HepG2 (cell line): ENCODE data around the gene TTBK1. TPM values are rescaled to one million over a fixed set of nuclear protein-coding genes. Genes with fewer than 3 reads are reported as not detected.
A peak's percentile ranks its signal among the peaks of the same experiment; 100 is the strongest.

ENCODE experiments used
- ARNTL ChIP-seq: sonication (generic); formaldehyde crosslinking; IDR thresholded peaks from 2 replicates; pipeline ENCODE4 v1.4.0; 2020; ENCODE audit warnings: mild to moderate bottlenecking, missing genetic modification reagents
- GABPB1 ChIP-seq: IDR thresholded peaks from 2 replicates; pipeline ENCODE4 v1.6.1; 2016; ENCODE audit warnings: mild to moderate bottlenecking, missing genetic modification reagents, moderate library complexity, missing compliant biosample characterization
- GATA4 ChIP-seq: sonication (generic); IDR thresholded peaks from 2 replicates; pipeline ENCODE4 v1.6.1; 2016; ENCODE audit warnings: antibody characterized with exemption, low read depth, borderline replicate concordance
- KAT8 ChIP-seq: IDR thresholded peaks from 2 replicates; pipeline ENCODE4 v1.6.1; 2016; ENCODE audit warnings: missing genetic modification reagents, missing compliant biosample characterization
- NKX3-1 ChIP-seq: sonication (generic); formaldehyde crosslinking; IDR thresholded peaks from 2 replicates; pipeline ENCODE4 v1.5.0; 2020; ENCODE audit warnings: missing genetic modification reagents
- PAXIP1 ChIP-seq: sonication (generic); formaldehyde crosslinking; conservative IDR thresholded peaks from 2 replicates; pipeline ENCODE4 v1.4.0; 2020; ENCODE audit warnings: mild to moderate bottlenecking, missing genetic modification reagents, moderate library complexity
- SMAD9 ChIP-seq: sonication (generic); formaldehyde crosslinking; IDR thresholded peaks from 2 replicates; pipeline ENCODE4 v1.5.1; 2020; ENCODE audit warnings: mild to moderate bottlenecking, missing genetic modification reagents
- SMYD3 ChIP-seq: sonication (generic); formaldehyde crosslinking; IDR thresholded peaks from 2 replicates; pipeline ENCODE4 v1.8.1; 2023; ENCODE audit warnings: mild to moderate bottlenecking, missing genetic modification reagents
- SNRNP70 ChIP-seq: fragments of 200-400 bp; formaldehyde crosslinking; IDR thresholded peaks from 2 replicates; pipeline ENCODE4 v1.6.1; 2017; ENCODE audit warnings: mild to moderate bottlenecking, low read depth, low read length, moderate library complexity
- SOX5 ChIP-seq: IDR thresholded peaks from 2 replicates; pipeline ENCODE4 v1.6.1; 2016; ENCODE audit warnings: borderline replicate concordance
- STAG1 ChIP-seq: sonication (generic); formaldehyde crosslinking; IDR thresholded peaks from 2 replicates; pipeline ENCODE4 v1.4.0; 2020; ENCODE audit warnings: missing genetic modification reagents
- TCF12 ChIP-seq, 2 experiments: fragments of 450-650 bp in 1 of 2; sonication (generic) in 1 of 2; formaldehyde crosslinking in 1 of 2; IDR thresholded peaks; 2 replicates each; pipeline versions ENCODE4 v1.6.1 to v1.8.0; 2017 to 2022; ENCODE audit warnings: antibody characterized with exemption in 1 of 2, mild to moderate bottlenecking in 1 of 2, missing genetic modification reagents in 1 of 2, moderate library complexity in 1 of 2
- TERF1 ChIP-seq: sonication (generic); formaldehyde crosslinking; IDR thresholded peaks from 2 replicates; pipeline ENCODE4 v1.8.0; 2022; ENCODE audit warnings: mild to moderate bottlenecking, missing genetic modification reagents, moderate library complexity
- ZNF143 ChIP-seq: sonication (generic); formaldehyde crosslinking; IDR thresholded peaks from 2 replicates; pipeline ENCODE4 v1.4.0; 2020; ENCODE audit warnings: missing genetic modification reagents
- ZNF232 ChIP-seq: sonication (generic); formaldehyde crosslinking; IDR thresholded peaks from 2 replicates; pipeline ENCODE4 v1.4.0; 2020; ENCODE audit warnings: missing genetic modification reagents, borderline replicate concordance
- ZNF335 ChIP-seq: sonication (generic); formaldehyde crosslinking; IDR thresholded peaks from 2 replicates; pipeline ENCODE4 v1.4.0; 2020; ENCODE audit warnings: missing genetic modification reagents
- ZNF572 ChIP-seq: sonication (generic); formaldehyde crosslinking; IDR thresholded peaks from 2 replicates; pipeline ENCODE4 v1.5.1; 2020; ENCODE audit warnings: mild to moderate bottlenecking, missing genetic modification reagents
- ZNF790 ChIP-seq: sonication (generic); formaldehyde crosslinking; IDR thresholded peaks from 2 replicates; pipeline ENCODE4 v1.8.0; 2022; ENCODE audit warnings: missing genetic modification reagents, mild to moderate bottlenecking, borderline replicate concordance
- polyA plus RNA-seq, 8 experiments: library from polyadenylated mRNA; depleted of rRNA in 3 of 8; stranded (reverse) in 7 of 8; unstranded in 1 of 8; fragments of >200 nt; fragmentation: Illumina TruSeq in 4 of 8; extraction: Trizol in 4 of 8; gene quantifications; 2 replicates each; pipeline versions ENCODE4 v1.2.1 to v1.2.3, GENCODE V29; 2011 to 2016; ENCODE audit warnings: low read depth in 4 of 8, missing spikeins in 1 of 8, mixed read lengths in 1 of 8; ENCODE audit not compliant: insufficient read depth in 1 of 8
- total RNA-seq, 5 experiments: library from RNA; depleted of rRNA; stranded (reverse); fragments of >200 nt; fragmentation: Illumina TruSeq; extraction: Trizol; gene quantifications; 2 replicates each; pipeline ENCODE4 v1.2.3, GENCODE V29; 2016; ENCODE audit warnings: low read depth in 1 of 5
- TF ChIP-seq, protein P1 (sequence below): IDR thresholded peaks from 2 replicates; pipeline ENCODE4 v1.6.1; 2016; ENCODE audit warnings: control low read depth

TTBK1 gene
- total and polyA plus RNA-seq, 2 of the 13 experiments (the other 11 are each of a cell fraction or from before 2014, with no cell fraction given) = 0.24 to 0.33 TPM

GRCh38 chr6:43247114-43247999, 4.1 kb downstream of the TTBK1 start (continued):
- TF ChIP-seq ARNTL (CRISPR knock-in tag) (0 out of 2 replicates have a peak, but pooled peaks have one; percentile 61), GATA4 (peak; percentile 26; the same call in 1 of the 2 replicates), GABPB1 (CRISPR knock-in tag) (peak; percentile 97), ZNF232 (CRISPR knock-in tag) (no peak), ZNF790 (no peak), TERF1 (CRISPR knock-in tag) (no peak), SOX5 (0 out of 2 replicates have a peak, but pooled peaks have one; percentile 1), ZNF143 (CRISPR knock-in tag) (peak; percentile 99), STAG1 (CRISPR knock-in tag) (no peak), SNRNP70 (no peak), ZNF572 (CRISPR knock-in tag) (peak; percentile 51; the same call in 1 of the 2 replicates), ZNF335 (CRISPR knock-in tag) (peak; percentile 98), KAT8 (CRISPR knock-in tag) (peak; percentile 71), TCF12 (IDR thresholded peaks at IDR 0.05) (no peak), TCF12 (CRISPR knock-in tag; IDR thresholded peaks at IDR 0.05) (no peak), SMYD3 (CRISPR knock-in tag) (no peak), NKX3-1 (CRISPR knock-in tag) (no peak), SMAD9 (CRISPR knock-in tag) (0 out of 2 replicates have a peak, but pooled peaks have one; percentile 50), PAXIP1 (CRISPR knock-in tag) (peak; percentile 44; the same call in 1 of the 2 replicates)
- TF ChIP-seq, protein P1, sequence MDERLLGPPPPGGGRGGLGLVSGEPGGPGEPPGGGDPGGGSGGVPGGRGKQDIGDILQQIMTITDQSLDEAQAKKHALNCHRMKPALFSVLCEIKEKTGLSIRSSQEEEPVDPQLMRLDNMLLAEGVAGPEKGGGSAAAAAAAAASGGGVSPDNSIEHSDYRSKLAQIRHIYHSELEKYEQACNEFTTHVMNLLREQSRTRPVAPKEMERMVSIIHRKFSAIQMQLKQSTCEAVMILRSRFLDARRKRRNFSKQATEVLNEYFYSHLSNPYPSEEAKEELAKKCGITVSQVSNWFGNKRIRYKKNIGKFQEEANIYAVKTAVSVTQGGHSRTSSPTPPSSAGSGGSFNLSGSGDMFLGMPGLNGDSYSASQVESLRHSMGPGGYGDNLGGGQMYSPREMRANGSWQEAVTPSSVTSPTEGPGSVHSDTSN (CRISPR knock-in tag) = no peak
